ENCODE results near the gene HOOK2.

GRCh38 chr19:12788042-12788681 is 12.8 kb upstream of the HOOK2 start:
- TF ChIP-seq, protein P1, sequence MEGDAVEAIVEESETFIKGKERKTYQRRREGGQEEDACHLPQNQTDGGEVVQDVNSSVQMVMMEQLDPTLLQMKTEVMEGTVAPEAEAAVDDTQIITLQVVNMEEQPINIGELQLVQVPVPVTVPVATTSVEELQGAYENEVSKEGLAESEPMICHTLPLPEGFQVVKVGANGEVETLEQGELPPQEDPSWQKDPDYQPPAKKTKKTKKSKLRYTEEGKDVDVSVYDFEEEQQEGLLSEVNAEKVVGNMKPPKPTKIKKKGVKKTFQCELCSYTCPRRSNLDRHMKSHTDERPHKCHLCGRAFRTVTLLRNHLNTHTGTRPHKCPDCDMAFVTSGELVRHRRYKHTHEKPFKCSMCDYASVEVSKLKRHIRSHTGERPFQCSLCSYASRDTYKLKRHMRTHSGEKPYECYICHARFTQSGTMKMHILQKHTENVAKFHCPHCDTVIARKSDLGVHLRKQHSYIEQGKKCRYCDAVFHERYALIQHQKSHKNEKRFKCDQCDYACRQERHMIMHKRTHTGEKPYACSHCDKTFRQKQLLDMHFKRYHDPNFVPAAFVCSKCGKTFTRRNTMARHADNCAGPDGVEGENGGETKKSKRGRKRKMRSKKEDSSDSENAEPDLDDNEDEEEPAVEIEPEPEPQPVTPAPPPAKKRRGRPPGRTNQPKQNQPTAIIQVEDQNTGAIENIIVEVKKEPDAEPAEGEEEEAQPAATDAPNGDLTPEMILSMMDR (IDR thresholded peaks at IDR 0.05; ENCODE audit: insufficient read depth, low read depth, low read length), result no peak
- TF ChIP-seq EZH2 (IDR thresholded peaks at IDR 0.05; ENCODE audit: insufficient read depth, low read length), result no peak

Data from astrocyte (in vitro differentiated cells and primary cell).